ENCODE measurements around the gene NPC1.

DNA sequence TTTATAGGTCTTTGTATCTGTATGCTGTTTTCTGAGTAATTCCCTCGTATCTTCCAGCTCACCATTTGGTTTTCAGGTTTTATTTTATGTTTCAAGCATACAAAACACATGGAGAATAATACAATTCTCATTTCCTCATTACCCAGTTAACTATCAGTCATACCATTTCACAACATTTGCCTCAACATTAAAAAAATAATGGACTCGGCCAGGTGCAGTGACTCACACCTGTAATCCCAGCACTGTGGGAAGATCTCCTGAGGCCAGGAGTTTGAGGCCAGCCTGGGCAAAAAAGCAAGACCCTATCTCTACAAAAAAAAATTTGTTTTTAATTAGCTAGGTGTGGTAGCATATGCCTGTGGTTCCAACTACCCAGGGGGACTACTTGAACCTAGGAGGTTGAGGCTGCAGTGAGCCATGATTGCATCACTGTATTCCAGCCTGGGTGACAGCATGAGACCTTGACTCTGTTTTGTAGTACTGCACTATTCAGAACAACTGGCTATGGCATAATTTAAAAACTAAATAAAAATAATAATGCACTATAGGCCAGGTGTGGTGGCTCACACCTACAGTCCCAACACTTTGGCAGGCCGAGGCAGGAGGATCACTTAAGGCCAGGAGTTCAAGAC, 20.3 kb downstream of the NPC1 start:
- TF ChIP-seq, protein P1, sequence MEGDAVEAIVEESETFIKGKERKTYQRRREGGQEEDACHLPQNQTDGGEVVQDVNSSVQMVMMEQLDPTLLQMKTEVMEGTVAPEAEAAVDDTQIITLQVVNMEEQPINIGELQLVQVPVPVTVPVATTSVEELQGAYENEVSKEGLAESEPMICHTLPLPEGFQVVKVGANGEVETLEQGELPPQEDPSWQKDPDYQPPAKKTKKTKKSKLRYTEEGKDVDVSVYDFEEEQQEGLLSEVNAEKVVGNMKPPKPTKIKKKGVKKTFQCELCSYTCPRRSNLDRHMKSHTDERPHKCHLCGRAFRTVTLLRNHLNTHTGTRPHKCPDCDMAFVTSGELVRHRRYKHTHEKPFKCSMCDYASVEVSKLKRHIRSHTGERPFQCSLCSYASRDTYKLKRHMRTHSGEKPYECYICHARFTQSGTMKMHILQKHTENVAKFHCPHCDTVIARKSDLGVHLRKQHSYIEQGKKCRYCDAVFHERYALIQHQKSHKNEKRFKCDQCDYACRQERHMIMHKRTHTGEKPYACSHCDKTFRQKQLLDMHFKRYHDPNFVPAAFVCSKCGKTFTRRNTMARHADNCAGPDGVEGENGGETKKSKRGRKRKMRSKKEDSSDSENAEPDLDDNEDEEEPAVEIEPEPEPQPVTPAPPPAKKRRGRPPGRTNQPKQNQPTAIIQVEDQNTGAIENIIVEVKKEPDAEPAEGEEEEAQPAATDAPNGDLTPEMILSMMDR (conservative IDR thresholded peaks at IDR 0.05): no peak
- TF ChIP-seq EZH2 (IDR thresholded peaks at IDR 0.05; ENCODE audit: low read depth): no peak

All from PC-9 (cell line).